AG09309 (cell line): ENCODE data around the gene MAP3K5.

Source experiments
- DNase-seq: peaks from one replicate; pipeline ENCODE4 v3.0.0-alpha.2; 2010; ENCODE audit warnings: low read depth
- H3K4me3 ChIP-seq: 2 replicates; pipeline ENCODE4 v1.5.1; 2011; ENCODE audit warnings: mild to moderate bottlenecking, low read depth, low read length, moderate library complexity; ENCODE audit not compliant: control insufficient read depth
- CTCF ChIP-seq: IDR thresholded peaks from 2 replicates; pipeline ENCODE4 v1.5.1; 2011; ENCODE audit warnings: mild to moderate bottlenecking, low read depth, low read length, inconsistent platforms; ENCODE audit not compliant: insufficient read depth, control insufficient read depth; ENCODE audit errors: missing control alignments

The MAP3K5 gene

GRCh38 chr6:136787726-136788068 is 4.6 kb downstream of the MAP3K5 start:
- no peak for TF ChIP-seq CTCF
- no peak overlapping the region for H3K4me3 ChIP-seq
- no peak for DNase-seq

DNA sequence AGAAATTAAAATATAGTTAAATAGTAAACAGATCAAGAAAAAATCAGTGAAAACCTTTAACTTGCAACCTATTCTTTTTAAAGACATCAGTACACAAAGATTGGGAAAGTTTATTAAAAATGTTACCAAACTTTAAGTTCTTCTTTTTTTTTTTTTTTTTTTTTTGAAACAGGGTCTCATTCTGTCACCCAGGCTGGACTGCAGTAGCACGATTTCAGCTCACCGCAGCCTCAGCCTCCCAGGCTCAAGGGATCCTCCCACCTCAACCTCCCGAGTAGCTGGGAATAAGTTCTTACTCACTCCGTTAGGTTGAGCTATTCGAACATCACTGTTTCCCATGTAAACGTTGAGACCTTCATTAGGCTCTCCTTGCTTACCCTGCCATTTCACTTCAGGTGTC is 5.6 kb downstream of the MAP3K5 start:
- no peak for TF ChIP-seq CTCF
- no peak for DNase-seq
- H3K4me3 ChIP-seq = no peak overlapping the region

GRCh38 chr6:136784910-136785746 is 7.1 kb downstream of the MAP3K5 start:
- DNase-seq = no peak
- no peak for TF ChIP-seq CTCF
- no peak overlapping the region for H3K4me3 ChIP-seq

DNA sequence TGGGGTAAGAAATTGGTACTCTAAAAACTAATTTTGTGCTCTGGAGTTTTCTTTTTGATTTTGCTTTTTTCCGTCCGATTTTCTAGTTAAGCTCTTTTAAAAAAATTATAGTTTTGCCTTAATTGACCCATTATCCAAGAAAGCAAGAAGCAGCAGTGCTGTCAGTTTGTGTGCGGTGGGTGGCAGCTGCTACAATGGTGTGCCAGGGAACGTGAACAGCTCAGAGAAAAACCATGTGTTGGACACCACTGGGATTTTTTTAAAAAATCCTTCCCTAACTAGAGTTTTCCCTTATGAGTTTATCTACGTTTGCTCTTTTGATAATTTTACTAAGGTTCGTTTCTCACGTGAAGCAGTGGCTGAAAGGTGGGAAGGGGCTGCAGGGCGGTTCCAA is 8.0 kb downstream of the MAP3K5 start:
- DNase-seq = no peak
- no peak overlapping the region for H3K4me3 ChIP-seq
- TF ChIP-seq CTCF = no peak

DNA sequence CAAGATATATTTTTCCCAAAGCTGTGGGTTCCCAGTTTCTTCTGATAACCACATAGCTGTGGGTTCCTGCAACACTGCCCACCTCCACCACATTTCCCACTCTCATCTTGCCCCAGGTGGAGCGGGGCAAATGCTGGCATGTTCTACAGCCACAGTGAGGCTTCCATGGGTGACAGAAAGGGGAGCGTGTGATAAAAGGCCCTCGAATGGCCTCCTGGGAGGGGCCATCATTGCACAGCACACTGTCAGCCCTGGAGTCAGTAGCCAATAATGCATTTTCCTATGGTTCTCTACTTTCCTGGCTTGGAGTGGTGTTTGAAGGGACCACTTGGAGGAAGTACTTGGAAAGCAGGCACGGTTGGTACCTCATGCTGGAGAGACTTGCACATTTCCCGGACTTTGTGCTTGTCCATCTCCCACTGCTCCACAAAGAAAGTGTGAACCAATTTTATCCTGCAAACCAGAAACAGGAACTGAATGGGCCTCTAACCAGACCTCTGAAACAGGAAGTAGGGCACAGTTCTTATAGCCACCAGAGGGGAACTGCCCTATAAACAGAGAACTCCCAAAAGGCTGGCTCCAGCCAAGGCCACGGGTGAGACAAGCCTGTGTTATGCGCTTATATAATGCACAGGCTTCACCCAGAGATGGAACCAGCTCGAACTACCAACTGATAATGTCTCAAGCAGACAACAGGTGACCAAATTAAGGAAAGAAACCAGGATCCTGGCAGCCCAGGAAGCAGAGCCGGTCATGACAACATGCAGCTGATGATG is 8.6 kb downstream of the MAP3K5 start:
- TF ChIP-seq CTCF = no peak
- no peak for DNase-seq
- H3K4me3 ChIP-seq = no peak overlapping the region

DNA sequence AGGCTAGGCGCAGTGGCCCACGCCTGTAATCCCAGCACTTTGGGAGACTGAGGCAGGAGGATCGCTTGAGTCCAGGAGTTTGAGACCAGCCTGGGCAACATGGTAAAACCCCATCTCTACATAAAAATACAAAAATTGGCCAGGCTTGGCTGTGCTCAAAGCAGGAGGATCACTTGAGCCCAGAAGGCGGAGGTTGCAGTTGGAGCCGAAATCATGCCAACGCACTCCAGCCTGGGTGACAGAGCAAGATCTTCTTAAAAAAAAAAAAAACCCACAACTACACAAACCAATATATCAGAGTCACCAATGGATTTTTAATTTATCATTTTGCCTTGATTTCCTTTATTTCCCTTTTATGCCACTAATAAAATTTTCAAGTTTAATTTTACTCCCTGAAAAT is 9.3 kb downstream of the MAP3K5 start:
- TF ChIP-seq CTCF = no peak
- no peak for DNase-seq
- no peak overlapping the region for H3K4me3 ChIP-seq
